MG63 (cell line): ENCODE data around the gene ADGRA1. TPM values are rescaled to one million over a fixed set of nuclear protein-coding genes. Genes with fewer than 3 reads are reported as not detected.

Experiments
- DNase-seq: peaks from one replicate; pipeline ENCODE4 v3.0.0-alpha.2; 2020
- H3K27me3 ChIP-seq: fragments of 250-450 bp; sonication (Bioruptor Pico); 2 replicates; pipeline ENCODE4 v1.5.1; 2020; ENCODE audit warnings: mild to moderate bottlenecking, moderate library complexity
- H3K36me3 ChIP-seq: fragments of 250-450 bp; sonication (Bioruptor Pico); 2 replicates; pipeline ENCODE4 v1.5.1; 2020; ENCODE audit warnings: mild to moderate bottlenecking, moderate library complexity
- H3K4me3 ChIP-seq: fragments of 250-450 bp; sonication (Bioruptor Pico); 2 replicates; pipeline ENCODE4 v1.5.1; 2020; ENCODE audit warnings: mild to moderate bottlenecking, moderate library complexity
- H3K9me3 ChIP-seq: fragments of 250-450 bp; sonication (Bioruptor Pico); 2 replicates; pipeline ENCODE4 v1.5.1; 2020; ENCODE audit warnings: mild to moderate bottlenecking, moderate library complexity
- total RNA-seq: library from RNA; depleted of rRNA; stranded (reverse); fragments of >200 nt; shearing (Covaris generic); gene quantifications from 2 replicates; pipeline ENCODE4 v1.2.3, GENCODE V29; 2014; ENCODE audit warnings: low replicate concordance

Gene ADGRA1
- total RNA-seq, 1 experiment from 2014 or later = not detected

- H3K36me3 ChIP-seq = no peaks in the 10 kb centered on the region
- no peak overlapping the region for H3K4me3 ChIP-seq
- no peak for DNase-seq
- H3K27me3 ChIP-seq = no peaks in the 10 kb centered on the region
- no peaks in the 10 kb centered on the region for H3K9me3 ChIP-seq
Observed at GRCh38 chr10:133068111-133069032, 19.4 kb upstream of the ADGRA1 start.

- no peaks in the 10 kb centered on the region for H3K9me3 ChIP-seq
- H3K27me3 ChIP-seq = no peaks in the 10 kb centered on the region
- no peak for DNase-seq
- H3K4me3 ChIP-seq = no peak overlapping the region
- H3K36me3 ChIP-seq = no peaks in the 10 kb centered on the region
Observed at GRCh38 chr10:133069033-133069525, 18.6 kb upstream of the ADGRA1 start.

- Histone ChIP-seq H3K27me3 (no peaks in the 10 kb centered on the region), H3K36me3 (no peaks in the 10 kb centered on the region), H3K4me3 (no peak overlapping the region), H3K9me3 (no peaks in the 10 kb centered on the region)
- no peak for DNase-seq
Observed at GRCh38 chr10:133070405-133070804, 17.3 kb upstream of the ADGRA1 start.

GRCh38 chr10:133070810-133071209, 16.9 kb upstream of the ADGRA1 start:
- DNase-seq = no peak
- H3K36me3 ChIP-seq = no peaks in the 10 kb centered on the region
- H3K4me3 ChIP-seq = no peak overlapping the region
- H3K27me3 ChIP-seq = no peaks in the 10 kb centered on the region
- no peaks in the 10 kb centered on the region for H3K9me3 ChIP-seq

GRCh38 chr10:133071733-133072132, 16.0 kb upstream of the ADGRA1 start:
- DNase-seq = no peak
- no peaks in the 10 kb centered on the region for H3K9me3 ChIP-seq
- no peak overlapping the region for H3K4me3 ChIP-seq
- H3K36me3 ChIP-seq = no peaks in the 10 kb centered on the region
- H3K27me3 ChIP-seq = no peaks in the 10 kb centered on the region

GRCh38 chr10:133072196-133072595, 15.5 kb upstream of the ADGRA1 start:
- no peaks in the 10 kb centered on the region for H3K36me3 ChIP-seq
- H3K27me3 ChIP-seq = no peaks in the 10 kb centered on the region
- no peaks in the 10 kb centered on the region for H3K9me3 ChIP-seq
- H3K4me3 ChIP-seq = no peak overlapping the region
- DNase-seq = no peak

- H3K27me3 ChIP-seq = no peaks in the 10 kb centered on the region
- H3K4me3 ChIP-seq = no peak overlapping the region
- no peak for DNase-seq
- no peaks in the 10 kb centered on the region for H3K36me3 ChIP-seq
- H3K9me3 ChIP-seq = no peaks in the 10 kb centered on the region
Observed at GRCh38 chr10:133072720-133073390, 14.9 kb upstream of the ADGRA1 start.

GRCh38 chr10:133075346-133076137, 12.2 kb upstream of the ADGRA1 start:
- no peak for DNase-seq
- no peaks in the 10 kb centered on the region for H3K36me3 ChIP-seq
- H3K27me3 ChIP-seq = peaks cover 8% of the 10 kb centered on the region
- H3K9me3 ChIP-seq = no peaks in the 10 kb centered on the region
- no peak overlapping the region for H3K4me3 ChIP-seq

GRCh38 chr10:133076274-133077038, 11.3 kb upstream of the ADGRA1 start:
- peaks cover 15% of the 10 kb centered on the region for H3K27me3 ChIP-seq
- no peak for DNase-seq
- no peaks in the 10 kb centered on the region for H3K36me3 ChIP-seq
- no peaks in the 10 kb centered on the region for H3K9me3 ChIP-seq
- no peak overlapping the region for H3K4me3 ChIP-seq

GRCh38 chr10:133079836-133080682, 7.7 kb upstream of the ADGRA1 start:
- DNase-seq = no peak
- Histone ChIP-seq H3K9me3 (no peaks in the 10 kb centered on the region), H3K27me3 (peaks cover 17% of the 10 kb centered on the region), H3K4me3 (no peak overlapping the region), H3K36me3 (no peaks in the 10 kb centered on the region)

- no peak for DNase-seq
- H3K4me3 ChIP-seq = no peak overlapping the region
- no peaks in the 10 kb centered on the region for H3K9me3 ChIP-seq
- peaks cover 21% of the 10 kb centered on the region for H3K27me3 ChIP-seq
- H3K36me3 ChIP-seq = no peaks in the 10 kb centered on the region
Observed at GRCh38 chr10:133080683-133081040, 7.1 kb upstream of the ADGRA1 start.

- DNase-seq = no peak
- no peaks in the 10 kb centered on the region for H3K9me3 ChIP-seq
- H3K27me3 ChIP-seq = peaks cover 28% of the 10 kb centered on the region
- H3K36me3 ChIP-seq = no peaks in the 10 kb centered on the region
- H3K4me3 ChIP-seq = no peak overlapping the region
Observed at GRCh38 chr10:133081636-133082035, 6.1 kb upstream of the ADGRA1 start.

- H3K36me3 ChIP-seq = no peaks in the 10 kb centered on the region
- no peaks in the 10 kb centered on the region for H3K9me3 ChIP-seq
- DNase-seq = no peak
- H3K27me3 ChIP-seq = peaks cover 38% of the 10 kb centered on the region
- H3K4me3 ChIP-seq = no peak overlapping the region
Observed at GRCh38 chr10:133082685-133083421, 4.9 kb upstream of the ADGRA1 start.

GRCh38 chr10:133083422-133084100, 4.2 kb upstream of the ADGRA1 start:
- DNase-seq = no peak
- Histone ChIP-seq H3K9me3 (no peaks in the 10 kb centered on the region), H3K36me3 (no peaks in the 10 kb centered on the region), H3K4me3 (no peak overlapping the region), H3K27me3 (peaks cover 45% of the 10 kb centered on the region)
